COLO829 (cell line): Measurements from ENCODE around the gene OR8B3.

Source experiments
- DNase-seq: peaks from one replicate; pipeline ENCODE4 v3.0.0; 2012; ENCODE audit warnings: low spot score

OR8B3 gene

DNA sequence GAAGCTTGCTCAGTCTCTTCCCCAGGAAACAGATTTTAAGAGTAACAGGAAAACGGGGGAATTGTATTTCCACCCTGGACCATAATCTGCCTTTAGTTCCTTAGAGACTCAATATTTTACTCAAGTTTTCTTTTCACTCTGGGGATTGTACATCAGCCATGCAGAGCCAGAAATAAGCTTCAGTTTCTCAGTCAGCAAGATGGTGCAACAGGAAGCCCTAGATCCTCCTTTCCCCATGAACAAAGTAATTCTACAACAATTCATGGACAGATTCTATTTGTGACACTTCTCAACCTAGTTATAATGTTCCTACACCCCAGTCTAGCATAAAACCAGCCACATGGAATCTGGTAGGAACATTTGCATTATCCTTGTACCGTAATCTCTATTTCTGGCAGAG, 39.3 kb downstream of the OR8B3 start:
- DNase-seq, result no peak

DNA sequence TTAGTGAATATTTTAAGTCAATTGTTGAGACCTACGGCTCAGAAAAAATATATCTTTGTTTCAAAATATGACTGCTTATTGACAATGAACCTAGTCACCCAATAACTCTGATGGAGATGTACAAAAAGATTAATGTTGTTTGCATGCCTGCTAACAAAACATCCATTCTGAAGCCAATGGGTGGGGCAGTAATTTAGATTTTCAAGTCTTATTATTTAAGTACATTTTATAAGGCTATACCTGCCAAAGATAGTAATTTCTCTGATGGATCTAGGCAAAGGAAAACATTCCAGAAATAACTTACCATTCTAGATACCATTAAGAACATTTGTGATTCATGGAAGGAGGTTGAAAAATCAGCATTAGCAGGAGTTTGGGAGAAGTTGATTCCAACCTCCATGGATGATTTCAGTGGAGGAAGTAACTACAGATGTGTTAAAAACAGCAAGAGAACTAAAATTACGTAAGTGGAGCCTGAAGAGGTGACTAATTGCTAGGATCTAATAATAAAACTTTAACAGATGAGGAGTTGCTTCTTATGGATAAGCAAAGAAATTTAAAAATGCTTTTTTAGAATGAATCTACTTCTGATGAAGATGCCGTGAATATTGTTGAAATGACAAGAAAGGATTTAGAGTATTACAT, 52.4 kb downstream of the OR8B3 start:
- no peak for DNase-seq
